Gastroesophageal sphincter (tissue), 4 donors: ENCODE measurements around the gene MTCL1. TPM values are rescaled to one million over a fixed set of nuclear protein-coding genes. Genes with fewer than 3 reads are reported as not detected.

ENCODE experiments used
- ATAC-seq: fragments of 150-250 bp; one replicate; pipeline ENCODE4 v1.9.1; 2016; ENCODE audit warnings: mild to moderate bottlenecking, moderate library complexity
- H3K27ac ChIP-seq, 4 donors: fragments of 200-600 bp; sonication (generic) in 3 of 4; 1 replicate in 3 of 4; 2 replicates in 1 of 4; pipeline ENCODE4 v1.5.1; 2016 to 2019
- H3K27me3 ChIP-seq: fragments of 200-600 bp; sonication (generic); one replicate; pipeline ENCODE4 v1.5.1; 2019
- H3K36me3 ChIP-seq, 2 donors: fragments of 200-600 bp; sonication (generic); one replicate each; pipeline ENCODE4 v1.5.1; 2019; ENCODE audit warnings: control low read depth in 1 of 2
- H3K4me1 ChIP-seq, 3 donors: fragments of 200-600 bp; sonication (generic); 1 replicate in 2 of 3; 2 replicates in 1 of 3; pipeline ENCODE4 v1.5.1; 2016 to 2019; ENCODE audit warnings: control low read depth in 2 of 3
- H3K4me3 ChIP-seq, 2 donors: fragments of 200-600 bp; sonication (generic); one replicate each; pipeline ENCODE4 v1.5.1; 2019; ENCODE audit warnings: mild to moderate bottlenecking in 1 of 2, moderate library complexity in 1 of 2
- H3K9me3 ChIP-seq, 3 donors: fragments of 200-600 bp; sonication (generic); one replicate each; pipeline ENCODE4 v1.5.1; 2017 to 2019; ENCODE audit warnings: control low read depth in 2 of 3
- CTCF ChIP-seq, 4 experiments: fragments of 200-600 bp in 2 of 4; fragments of 450-650 bp in 2 of 4; sonication (generic) in 1 of 4; IDR thresholded peaks; one replicate each; pipeline ENCODE4 v1.5.1; 2017 to 2019; ENCODE audit warnings: antibody characterized with exemption in 4 of 4, mild to moderate bottlenecking in 2 of 4, moderate library complexity in 2 of 4
- EP300 ChIP-seq: sonication (generic); formaldehyde crosslinking; IDR thresholded peaks from one replicate; pipeline ENCODE4 v1.6.1; 2017; ENCODE audit warnings: antibody characterized with exemption, mild to moderate bottlenecking
- POLR2A ChIP-seq, 2 donors: fragments of 450-650 bp; IDR thresholded peaks; one replicate each; pipeline ENCODE4 v1.6.1; 2017; ENCODE audit warnings: antibody characterized with exemption in 2 of 2, mild to moderate bottlenecking in 2 of 2, moderate library complexity in 1 of 2
- POLR2AphosphoS5 ChIP-seq: sonication (generic); formaldehyde crosslinking; IDR thresholded peaks from one replicate; pipeline ENCODE4 v1.6.1; 2017; ENCODE audit warnings: antibody characterized with exemption
- WGBS, 2 donors: methylation state at CpG; one replicate each; pipeline ENCODE4 v1.1.5; 2018; ENCODE audit warnings: low coverage in 1 of 2; 5-methylcytosine and 5-hydroxymethylcytosine counted together
- total RNA-seq, 4 donors: library from RNA; depleted of rRNA; stranded (reverse); fragments of >200 nt; gene quantifications; one replicate each; pipeline ENCODE4 v1.1.0, GENCODE V29; 2016

The MTCL1 gene
- total RNA-seq, 4 donors from 2014 or later = 35.0 to 68.0 (median 51.4) TPM

- Histone ChIP-seq H3K27me3 (no peaks in the 10 kb centered on the region), H3K4me1 (peaks cover 0 to 70% (median 0%) of the 10 kb centered on the region in 3 donors), H3K9me3 (no peaks in the 10 kb centered on the region), H3K4me3 (no peak overlapping the region), H3K27ac (peak overlapping the region in 1 of 4 donors; percentile 42), H3K36me3 (peaks cover 0 to 6% of the 10 kb centered on the region in 2 donors)
- TF ChIP-seq CTCF (IDR thresholded peaks at IDR 0.05) (no peak), EP300 (no peak), POLR2A (IDR thresholded peaks at IDR 0.05) (no peak), POLR2AphosphoS5 (no peak)
- WGBS, 2 donors = 41 to 63% methylated on average over 3 of the region's 3 CpGs
- ATAC-seq = no peak
Measured at GRCh38 chr18:8777846-8778245, 72.5 kb downstream of the MTCL1 start.

- no peaks in the 10 kb centered on the region for H3K9me3 ChIP-seq
- no peak overlapping the region for H3K4me3 ChIP-seq
- H3K27me3 ChIP-seq = no peaks in the 10 kb centered on the region
- peaks cover 0 to 65% (median 0%) of the 10 kb centered on the region in 3 donors for H3K4me1 ChIP-seq
- H3K36me3 ChIP-seq = peaks cover 0 to 9% of the 10 kb centered on the region in 2 donors
- TF ChIP-seq CTCF (IDR thresholded peaks at IDR 0.05) = no peak
- TF ChIP-seq POLR2A (IDR thresholded peaks at IDR 0.05) = no peak
- no peak for TF ChIP-seq POLR2AphosphoS5
- TF ChIP-seq EP300 = no peak
- peak overlapping the region in 1 of 4 donors; percentile 42 for H3K27ac ChIP-seq
- 58 to 63% methylated on average over 3 of the region's 3 CpGs for WGBS, 2 donors
- no peak for ATAC-seq
Measured at GRCh38 chr18:8778386-8778785, 73.0 kb downstream of the MTCL1 start.

- TF ChIP-seq EP300 = no peak
- TF ChIP-seq CTCF (IDR thresholded peaks at IDR 0.05) = no peak
- no peak for TF ChIP-seq POLR2A (IDR thresholded peaks at IDR 0.05)
- no peaks in the 10 kb centered on the region for H3K27me3 ChIP-seq
Measured at GRCh38 chr18:8778824-8779223, 73.5 kb downstream of the MTCL1 start.

GRCh38 chr18:8779251-8779650 lies 73.9 kb downstream of the MTCL1 start:
- peaks cover 0 to 56% (median 0%) of the 10 kb centered on the region in 3 donors for H3K4me1 ChIP-seq
- peak overlapping the region in 1 of 4 donors; percentile 2 for H3K27ac ChIP-seq
- H3K36me3 ChIP-seq = peaks cover 0 to 18% of the 10 kb centered on the region in 2 donors
- H3K27me3 ChIP-seq = no peaks in the 10 kb centered on the region
- H3K9me3 ChIP-seq = no peaks in the 10 kb centered on the region
- H3K4me3 ChIP-seq = no peak overlapping the region
- TF ChIP-seq POLR2A (IDR thresholded peaks at IDR 0.05) (no peak), EP300 (no peak), POLR2AphosphoS5 (no peak), CTCF (IDR thresholded peaks at IDR 0.05) (no peak)
- no peak for ATAC-seq
- WGBS, 2 donors = 92% methylated on average over 12 of the region's 14 CpGs; no CpG with 5 or more reads in 1 of the 2 donors

More at GRCh38 chr18:8778824-8779223, 73.5 kb downstream of the MTCL1 start:
- no peak for ATAC-seq
- H3K9me3 ChIP-seq = no peaks in the 10 kb centered on the region
- H3K4me1 ChIP-seq = peaks cover 0 to 60% (median 0%) of the 10 kb centered on the region in 3 donors
- H3K36me3 ChIP-seq = peaks cover 0 to 13% of the 10 kb centered on the region in 2 donors
- WGBS, 2 donors = 100% methylated on average over 1 of the region's 16 CpGs; no CpG with 5 or more reads in 1 of the 2 donors
- H3K4me3 ChIP-seq = no peak overlapping the region
- peak overlapping the region in 1 of 4 donors; percentile 2 for H3K27ac ChIP-seq

- Histone ChIP-seq H3K27me3 (no peaks in the 10 kb centered on the region), H3K36me3 (peaks cover 0 to 27% of the 10 kb centered on the region in 2 donors), H3K4me1 (peaks cover 0 to 46% (median 0%) of the 10 kb centered on the region in 3 donors), H3K27ac (peak overlapping the region in 2 of 4 donors; percentile 8 to 15), H3K9me3 (no peaks in the 10 kb centered on the region), H3K4me3 (no peak overlapping the region)
- TF ChIP-seq POLR2A (IDR thresholded peaks at IDR 0.05) = no peak
- TF ChIP-seq EP300 = no peak
- TF ChIP-seq POLR2AphosphoS5 = no peak
- no peak for TF ChIP-seq CTCF (IDR thresholded peaks at IDR 0.05)
- no peak for ATAC-seq
- no CpG with 5 or more reads among the region's 6 CpGs for WGBS, 2 donors
Measured at GRCh38 chr18:8780227-8780626, 74.9 kb downstream of the MTCL1 start.
